ENCODE results near the gene ERVW-1.

Gene ERVW-1

DNA sequence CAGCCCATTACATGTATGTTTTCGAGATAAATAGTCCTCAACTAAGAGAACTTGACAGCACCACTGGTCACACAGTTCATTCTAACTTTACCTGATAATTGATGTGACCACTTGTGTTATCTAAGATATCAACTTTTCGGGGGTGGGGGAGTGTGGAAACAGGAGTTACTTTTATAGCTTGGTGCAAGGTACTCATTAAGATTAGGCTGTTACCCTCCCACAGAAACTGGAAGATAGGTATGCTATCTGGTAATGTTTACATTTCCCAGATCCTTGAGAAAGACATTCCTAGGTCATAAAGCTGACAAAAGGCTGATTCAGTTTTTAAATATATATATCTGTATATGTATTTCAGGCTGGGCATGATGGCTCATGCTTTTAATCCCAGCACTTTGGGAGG, 11.1 kb downstream of the ERVW-1 start:
- no peaks in the 10 kb centered on the region for H3K27me3 ChIP-seq (ENCODE audit: control insufficient read depth, low read length)
- no peak overlapping the region for H3K4me3 ChIP-seq (ENCODE audit: low read length)
- TF ChIP-seq, protein P1, sequence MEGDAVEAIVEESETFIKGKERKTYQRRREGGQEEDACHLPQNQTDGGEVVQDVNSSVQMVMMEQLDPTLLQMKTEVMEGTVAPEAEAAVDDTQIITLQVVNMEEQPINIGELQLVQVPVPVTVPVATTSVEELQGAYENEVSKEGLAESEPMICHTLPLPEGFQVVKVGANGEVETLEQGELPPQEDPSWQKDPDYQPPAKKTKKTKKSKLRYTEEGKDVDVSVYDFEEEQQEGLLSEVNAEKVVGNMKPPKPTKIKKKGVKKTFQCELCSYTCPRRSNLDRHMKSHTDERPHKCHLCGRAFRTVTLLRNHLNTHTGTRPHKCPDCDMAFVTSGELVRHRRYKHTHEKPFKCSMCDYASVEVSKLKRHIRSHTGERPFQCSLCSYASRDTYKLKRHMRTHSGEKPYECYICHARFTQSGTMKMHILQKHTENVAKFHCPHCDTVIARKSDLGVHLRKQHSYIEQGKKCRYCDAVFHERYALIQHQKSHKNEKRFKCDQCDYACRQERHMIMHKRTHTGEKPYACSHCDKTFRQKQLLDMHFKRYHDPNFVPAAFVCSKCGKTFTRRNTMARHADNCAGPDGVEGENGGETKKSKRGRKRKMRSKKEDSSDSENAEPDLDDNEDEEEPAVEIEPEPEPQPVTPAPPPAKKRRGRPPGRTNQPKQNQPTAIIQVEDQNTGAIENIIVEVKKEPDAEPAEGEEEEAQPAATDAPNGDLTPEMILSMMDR (IDR thresholded peaks at IDR 0.05; ENCODE audit: low read depth, low read length, poor library complexity, severe bottlenecking), result no peak
- TF ChIP-seq EZH2phosphoT487 (IDR thresholded peaks at IDR 0.05; ENCODE audit: borderline replicate concordance, low read length), result no peak

DNA sequence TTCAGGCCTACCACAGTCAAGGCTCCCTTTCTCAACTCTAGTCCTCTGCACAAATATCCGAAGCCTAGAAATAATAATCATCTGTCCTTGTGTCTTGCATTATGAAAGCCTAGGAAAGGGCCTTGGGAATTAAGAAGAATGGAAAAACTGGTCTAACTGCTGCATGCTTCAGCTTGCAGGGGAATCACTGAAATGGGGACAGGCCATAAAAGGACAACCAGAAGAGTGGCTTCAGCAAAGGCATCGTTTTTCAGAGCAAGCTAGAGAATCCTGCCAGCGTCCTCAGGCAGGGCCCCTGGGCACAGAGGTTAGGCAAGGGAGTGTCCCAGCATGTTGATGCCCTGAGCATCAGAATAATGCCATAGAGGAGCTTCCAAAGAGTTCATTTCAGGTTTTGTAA, 13.2 kb downstream of the ERVW-1 start:
- Histone ChIP-seq H3K36me3 (ENCODE audit: control insufficient read depth, low read length) (no peaks in the 10 kb centered on the region), H3K27ac (ENCODE audit: low read depth, low read length) (no peak overlapping the region), H3K27me3 (ENCODE audit: control insufficient read depth, low read length) (no peaks in the 10 kb centered on the region), H3K4me2 (ENCODE audit: low read length) (no peak overlapping the region), H3K4me1 (ENCODE audit: control insufficient read depth, low read length) (peaks cover 3% of the 10 kb centered on the region), H4K20me1 (ENCODE audit: control insufficient read depth, insufficient read depth, low read depth, low read length) (no peaks in the 10 kb centered on the region), H3K79me2 (ENCODE audit: control insufficient read depth, low read length) (no peaks in the 10 kb centered on the region), H3K9me3 (ENCODE audit: control insufficient read depth, insufficient read depth, low read length) (0 out of 2 replicates have a peak, but pooled peaks cover 2% of the 10 kb centered on the region), H3K9me2 (replicated peaks; ENCODE audit: control insufficient read depth, low read length) (no peaks in the 10 kb centered on the region), H3K4me3 (ENCODE audit: low read length) (no peak overlapping the region), H3F3A (ENCODE audit: control insufficient read depth, insufficient read depth) (peaks cover 7% of the 10 kb centered on the region)
- no peak for TF ChIP-seq EZH2phosphoT487 (IDR thresholded peaks at IDR 0.05; ENCODE audit: borderline replicate concordance, low read length)
- TF ChIP-seq, protein P1 (IDR thresholded peaks at IDR 0.05; ENCODE audit: low read depth, low read length, poor library complexity, severe bottlenecking), result no peak

More for the DNA sequence above, 11.1 kb downstream of the ERVW-1 start:
- no peaks in the 10 kb centered on the region for H3K36me3 ChIP-seq (ENCODE audit: control insufficient read depth, low read length)
- no peaks in the 10 kb centered on the region for H3F3A ChIP-seq (ENCODE audit: control insufficient read depth, insufficient read depth)
- H3K9me2 ChIP-seq (replicated peaks; ENCODE audit: control insufficient read depth, low read length), result no peaks in the 10 kb centered on the region
- H3K4me2 ChIP-seq (ENCODE audit: low read length), result no peak overlapping the region
- no peaks in the 10 kb centered on the region for H3K79me2 ChIP-seq (ENCODE audit: control insufficient read depth, low read length)
- no peak overlapping the region for H3K27ac ChIP-seq (ENCODE audit: low read depth, low read length)
- H3K9me3 ChIP-seq (ENCODE audit: control insufficient read depth, insufficient read depth, low read length), result 0 out of 2 replicates have a peak, but pooled peaks cover 2% of the 10 kb centered on the region
- H4K20me1 ChIP-seq (ENCODE audit: control insufficient read depth, insufficient read depth, low read depth, low read length), result no peaks in the 10 kb centered on the region
- peaks cover 2% of the 10 kb centered on the region for H3K4me1 ChIP-seq (ENCODE audit: control insufficient read depth, low read length)

DNA sequence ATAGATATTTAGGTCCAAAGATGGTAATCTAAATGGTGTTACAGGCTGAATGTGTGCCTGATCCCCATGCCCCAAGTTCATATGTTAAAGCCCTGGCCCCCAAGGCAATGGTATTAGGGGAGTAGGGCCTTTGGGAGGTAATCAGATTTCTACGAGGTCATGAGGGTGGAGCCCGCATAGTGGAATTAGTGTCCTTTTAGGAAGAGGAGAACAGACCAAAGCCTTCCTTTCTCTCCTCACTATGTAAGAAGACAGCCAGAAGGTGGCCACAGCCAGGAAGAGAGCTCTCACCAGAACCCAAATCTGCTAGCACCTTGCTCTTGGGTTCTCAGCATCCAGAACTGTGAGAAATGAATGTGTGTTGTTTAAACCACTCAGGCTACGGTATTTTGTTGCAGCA, 15.2 kb downstream of the ERVW-1 start:
- Histone ChIP-seq H3K4me1 (ENCODE audit: control insufficient read depth, low read length) (peaks cover 3% of the 10 kb centered on the region), H3K36me3 (ENCODE audit: control insufficient read depth, low read length) (no peaks in the 10 kb centered on the region), H3K4me3 (ENCODE audit: low read length) (no peak overlapping the region), H4K20me1 (ENCODE audit: control insufficient read depth, insufficient read depth, low read depth, low read length) (no peaks in the 10 kb centered on the region), H3K79me2 (ENCODE audit: control insufficient read depth, low read length) (no peaks in the 10 kb centered on the region), H3K9me2 (replicated peaks; ENCODE audit: control insufficient read depth, low read length) (no peaks in the 10 kb centered on the region), H3K27ac (ENCODE audit: low read depth, low read length) (no peak overlapping the region), H3K27me3 (ENCODE audit: control insufficient read depth, low read length) (no peaks in the 10 kb centered on the region), H3F3A (ENCODE audit: control insufficient read depth, insufficient read depth) (peaks cover 7% of the 10 kb centered on the region), H3K9me3 (ENCODE audit: control insufficient read depth, insufficient read depth, low read length) (no peaks in the 10 kb centered on the region), H3K4me2 (ENCODE audit: low read length) (no peak overlapping the region)
- TF ChIP-seq, protein P1 (IDR thresholded peaks at IDR 0.05; ENCODE audit: low read depth, low read length, poor library complexity, severe bottlenecking), result no peak
- no peak for TF ChIP-seq EZH2phosphoT487 (IDR thresholded peaks at IDR 0.05; ENCODE audit: borderline replicate concordance, low read length)
